NT2/D1 (cell line): ENCODE measurements around the gene PSMD12.

Experiments
- SUZ12 ChIP-seq: IDR thresholded peaks from 2 replicates; pipeline ENCODE4 v1.6.1; 2011; ENCODE audit not compliant: insufficient read length, insufficient read depth; ENCODE audit errors: extremely low read depth
- YY1 ChIP-seq: IDR thresholded peaks from 2 replicates; pipeline ENCODE4 v1.6.1; 2011; ENCODE audit not compliant: insufficient read length, insufficient read depth
- ZNF274 ChIP-seq: IDR thresholded peaks from 2 replicates; pipeline ENCODE4 v1.6.1; 2011; ENCODE audit warnings: mild to moderate bottlenecking, low read depth, low read length

GRCh38 chr17:67290711-67291291, 75.6 kb downstream of the PSMD12 start:
- TF ChIP-seq YY1, result no peak
- TF ChIP-seq ZNF274, result no peak
- TF ChIP-seq SUZ12, result no peak
